ENCODE data around the gene ZSCAN5C.

- TF ChIP-seq, protein P1, sequence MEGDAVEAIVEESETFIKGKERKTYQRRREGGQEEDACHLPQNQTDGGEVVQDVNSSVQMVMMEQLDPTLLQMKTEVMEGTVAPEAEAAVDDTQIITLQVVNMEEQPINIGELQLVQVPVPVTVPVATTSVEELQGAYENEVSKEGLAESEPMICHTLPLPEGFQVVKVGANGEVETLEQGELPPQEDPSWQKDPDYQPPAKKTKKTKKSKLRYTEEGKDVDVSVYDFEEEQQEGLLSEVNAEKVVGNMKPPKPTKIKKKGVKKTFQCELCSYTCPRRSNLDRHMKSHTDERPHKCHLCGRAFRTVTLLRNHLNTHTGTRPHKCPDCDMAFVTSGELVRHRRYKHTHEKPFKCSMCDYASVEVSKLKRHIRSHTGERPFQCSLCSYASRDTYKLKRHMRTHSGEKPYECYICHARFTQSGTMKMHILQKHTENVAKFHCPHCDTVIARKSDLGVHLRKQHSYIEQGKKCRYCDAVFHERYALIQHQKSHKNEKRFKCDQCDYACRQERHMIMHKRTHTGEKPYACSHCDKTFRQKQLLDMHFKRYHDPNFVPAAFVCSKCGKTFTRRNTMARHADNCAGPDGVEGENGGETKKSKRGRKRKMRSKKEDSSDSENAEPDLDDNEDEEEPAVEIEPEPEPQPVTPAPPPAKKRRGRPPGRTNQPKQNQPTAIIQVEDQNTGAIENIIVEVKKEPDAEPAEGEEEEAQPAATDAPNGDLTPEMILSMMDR (IDR thresholded peaks at IDR 0.05) = no peak
- TF ChIP-seq POLR2AphosphoS5 (IDR thresholded peaks at IDR 0.05) = no peak
Observed at GRCh38 chr19:56162258-56162657, 39.8 kb upstream of the ZSCAN5C start.
